Loucy (cell line): Measurements from ENCODE around the gene AGFG1.

Experiments used
- H2AFZ ChIP-seq: fragments of 200-600 bp; sonication (generic); 2 replicates; pipeline ENCODE4 v1.6.0; 2016; ENCODE audit warnings: antibody characterized with exemption, mild to moderate bottlenecking, low read length, moderate library complexity
- H3F3A ChIP-seq: fragments of 200-600 bp; 2 replicates; pipeline ENCODE4 v1.6.0; 2016; ENCODE audit warnings: antibody characterized with exemption, low read depth, mild to moderate bottlenecking
- H3K27me3 ChIP-seq: fragments of 200-600 bp; sonication (generic); 2 replicates; pipeline ENCODE4 v1.6.1; 2014; ENCODE audit warnings: low read length, mild to moderate bottlenecking; ENCODE audit not compliant: insufficient read depth, poor library complexity, severe bottlenecking
- H3K36me3 ChIP-seq: fragments of 200-600 bp; sonication (generic); 2 replicates; pipeline ENCODE4 v1.6.1; 2016; ENCODE audit warnings: low read length; ENCODE audit not compliant: insufficient read depth
- H3K4me1 ChIP-seq: fragments of 200-600 bp; sonication (generic); 2 replicates; pipeline ENCODE4 v1.5.1; 2014; ENCODE audit warnings: low read length, mild to moderate bottlenecking; ENCODE audit not compliant: insufficient read depth, poor library complexity, severe bottlenecking
- H3K4me2 ChIP-seq: fragments of 200-600 bp; sonication (generic); 2 replicates; pipeline ENCODE4 v1.6.0; 2014; ENCODE audit warnings: antibody characterized with exemption, low read length, low read depth, mild to moderate bottlenecking; ENCODE audit not compliant: poor library complexity, severe bottlenecking
- H3K4me3 ChIP-seq: fragments of 200-600 bp; sonication (generic); 2 replicates; pipeline ENCODE4 v1.5.1; 2014; ENCODE audit warnings: low read length, mild to moderate bottlenecking, mixed read lengths; ENCODE audit not compliant: poor library complexity, severe bottlenecking
- H3K79me2 ChIP-seq: fragments of 200-600 bp; sonication (generic); 2 replicates; pipeline ENCODE4 v1.6.1; 2014; ENCODE audit warnings: low read length; ENCODE audit not compliant: insufficient read depth
- H3K9ac ChIP-seq: fragments of 200-600 bp; sonication (generic); 2 replicates; pipeline ENCODE4 v1.6.0; 2014; ENCODE audit warnings: mild to moderate bottlenecking, low read depth, low read length, moderate library complexity; ENCODE audit not compliant: poor library complexity, severe bottlenecking
- H3K9me2 ChIP-seq: fragments of 200-600 bp; sonication (generic); replicated peaks from 2 replicates; pipeline ENCODE4 v1.6.1; 2016; ENCODE audit warnings: low read depth, low read length, mixed read lengths
- H3K9me3 ChIP-seq: fragments of 200-600 bp; sonication (generic); 2 replicates; pipeline ENCODE4 v1.6.1; 2014; ENCODE audit warnings: mild to moderate bottlenecking, antibody characterized with exemption, low read length, low read depth; ENCODE audit not compliant: insufficient read depth
- H4K20me1 ChIP-seq: fragments of 200-600 bp; sonication (generic); 2 replicates; pipeline ENCODE4 v1.6.0; 2014; ENCODE audit warnings: antibody characterized with exemption, low read length, mild to moderate bottlenecking; ENCODE audit not compliant: insufficient read depth, poor library complexity, severe bottlenecking
- EZH2phosphoT487 ChIP-seq: fragments of 200-600 bp; IDR thresholded peaks from 2 replicates; pipeline ENCODE4 v1.6.1; 2018; ENCODE audit warnings: antibody characterized with exemption, mild to moderate bottlenecking, moderate library complexity, borderline replicate concordance
- TF ChIP-seq, protein P1 (sequence below): fragments of 200-600 bp; sonication (generic); conservative IDR thresholded peaks from 2 replicates; pipeline ENCODE4 v1.5.1; 2014; ENCODE audit warnings: mild to moderate bottlenecking, antibody characterized with exemption, low read length

Gene AGFG1

DNA sequence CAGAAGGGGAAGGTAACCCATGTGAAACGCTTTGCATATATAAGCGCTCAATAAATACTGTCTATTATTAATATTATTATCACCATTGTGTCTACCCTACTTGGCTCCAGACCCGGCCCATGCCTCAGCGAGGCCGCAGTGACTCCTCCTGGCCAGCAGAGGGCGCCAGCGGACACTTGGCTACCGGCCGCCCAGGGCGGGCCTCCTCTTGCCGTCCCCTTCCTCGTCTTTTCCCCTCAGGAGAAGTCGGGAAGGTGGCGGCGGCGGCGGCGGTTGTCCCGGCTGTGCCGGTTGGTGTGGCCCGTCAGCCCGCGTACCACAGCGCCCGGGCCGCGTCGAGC is at the start of gene AGFG1:
Gene AGFG1 (plus strand): TSS at position 233 of the 341 bp plus-strand sequence. CDS start 266 bp downstream, outside the sequence.
- no peak within 1 kb of the TSS; the same call in 1 of the 2 replicates for H2AFZ ChIP-seq
- peak within 1 kb of the TSS; percentile 74 for H3K9ac ChIP-seq
- peaks cover 47% of the 10 kb centered on the region for H3K79me2 ChIP-seq
- H3F3A ChIP-seq: no peaks in the 10 kb centered on the region
- H4K20me1 ChIP-seq: peaks cover 47% of the 10 kb centered on the region
- peak within 1 kb of the TSS; percentile 94 for H3K4me3 ChIP-seq
- H3K9me2 ChIP-seq: no peaks in the 10 kb centered on the region
- peaks cover 33% of the 10 kb centered on the region for H3K4me1 ChIP-seq
- no peaks in the 10 kb centered on the region for H3K27me3 ChIP-seq
- H3K36me3 ChIP-seq: no peaks in the 10 kb centered on the region
- TF ChIP-seq EZH2phosphoT487: no peak
- TF ChIP-seq, protein P1, sequence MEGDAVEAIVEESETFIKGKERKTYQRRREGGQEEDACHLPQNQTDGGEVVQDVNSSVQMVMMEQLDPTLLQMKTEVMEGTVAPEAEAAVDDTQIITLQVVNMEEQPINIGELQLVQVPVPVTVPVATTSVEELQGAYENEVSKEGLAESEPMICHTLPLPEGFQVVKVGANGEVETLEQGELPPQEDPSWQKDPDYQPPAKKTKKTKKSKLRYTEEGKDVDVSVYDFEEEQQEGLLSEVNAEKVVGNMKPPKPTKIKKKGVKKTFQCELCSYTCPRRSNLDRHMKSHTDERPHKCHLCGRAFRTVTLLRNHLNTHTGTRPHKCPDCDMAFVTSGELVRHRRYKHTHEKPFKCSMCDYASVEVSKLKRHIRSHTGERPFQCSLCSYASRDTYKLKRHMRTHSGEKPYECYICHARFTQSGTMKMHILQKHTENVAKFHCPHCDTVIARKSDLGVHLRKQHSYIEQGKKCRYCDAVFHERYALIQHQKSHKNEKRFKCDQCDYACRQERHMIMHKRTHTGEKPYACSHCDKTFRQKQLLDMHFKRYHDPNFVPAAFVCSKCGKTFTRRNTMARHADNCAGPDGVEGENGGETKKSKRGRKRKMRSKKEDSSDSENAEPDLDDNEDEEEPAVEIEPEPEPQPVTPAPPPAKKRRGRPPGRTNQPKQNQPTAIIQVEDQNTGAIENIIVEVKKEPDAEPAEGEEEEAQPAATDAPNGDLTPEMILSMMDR: peak; percentile 88
- peak within 1 kb of the TSS; percentile 86 for H3K4me2 ChIP-seq
- no peaks in the 10 kb centered on the region for H3K9me3 ChIP-seq

GRCh38 chr2:227423656-227424499 is 48.1 kb upstream of the AGFG1 start:
- Histone ChIP-seq H4K20me1 (no peaks in the 10 kb centered on the region), H3K27me3 (no peaks in the 10 kb centered on the region), H3K9me2 (no peaks in the 10 kb centered on the region), H3K4me3 (no peak overlapping the region), H3K36me3 (no peaks in the 10 kb centered on the region), H3K9ac (no peak overlapping the region), H3F3A (no peaks in the 10 kb centered on the region), H3K79me2 (no peaks in the 10 kb centered on the region), H3K4me2 (no peak overlapping the region), H2AFZ (no peak overlapping the region), H3K4me1 (no peaks in the 10 kb centered on the region), H3K9me3 (no peaks in the 10 kb centered on the region)
- no peak for TF ChIP-seq EZH2phosphoT487
- TF ChIP-seq, protein P1: no peak

DNA sequence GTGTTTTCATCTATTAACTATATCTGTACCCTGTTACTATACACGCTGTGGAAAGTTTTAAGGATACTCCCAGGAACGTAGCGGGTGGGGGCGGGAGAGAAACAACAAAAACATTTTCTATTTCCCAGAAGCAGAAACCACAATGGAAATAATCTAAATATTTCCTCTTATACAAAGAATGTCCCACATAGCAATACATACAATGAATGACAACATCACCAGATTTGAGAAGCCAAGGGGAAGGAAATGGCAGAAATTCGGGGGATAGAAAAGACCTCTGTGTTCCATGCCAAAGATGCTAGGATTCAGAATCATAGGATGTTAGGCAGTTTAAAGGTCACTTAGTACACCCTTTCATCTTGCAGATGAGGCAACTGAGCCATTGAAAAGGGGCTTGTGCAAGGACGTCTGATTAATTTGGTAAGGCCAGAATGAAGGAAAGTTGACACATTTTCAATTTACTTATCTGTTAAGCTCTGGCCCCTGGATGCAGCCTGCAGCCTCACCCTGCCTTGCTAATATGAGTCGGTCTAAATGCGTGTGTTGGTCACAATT is 43.1 kb upstream of the AGFG1 start:
- no peaks in the 10 kb centered on the region for H3F3A ChIP-seq
- no peak overlapping the region for H3K4me3 ChIP-seq
- H3K4me2 ChIP-seq: no peak overlapping the region
- no peak overlapping the region for H3K9ac ChIP-seq
- H3K27me3 ChIP-seq: no peaks in the 10 kb centered on the region
- H3K9me2 ChIP-seq: no peaks in the 10 kb centered on the region
- no peaks in the 10 kb centered on the region for H3K79me2 ChIP-seq
- no peak for TF ChIP-seq EZH2phosphoT487
- TF ChIP-seq, protein P1: no peak
- no peaks in the 10 kb centered on the region; the same call in 1 of the 2 replicates for H3K9me3 ChIP-seq
- no peaks in the 10 kb centered on the region for H3K36me3 ChIP-seq
- no peaks in the 10 kb centered on the region for H3K4me1 ChIP-seq
- no peak overlapping the region for H2AFZ ChIP-seq
- no peaks in the 10 kb centered on the region for H4K20me1 ChIP-seq
